ENCODE data around the gene CRIP2. TPM values are rescaled to one million over a fixed set of nuclear protein-coding genes. Genes with fewer than 3 reads are reported as not detected.

CRIP2 gene
- polyA plus RNA-seq, 1 donor from 2014 or later, result 214 TPM

DNA sequence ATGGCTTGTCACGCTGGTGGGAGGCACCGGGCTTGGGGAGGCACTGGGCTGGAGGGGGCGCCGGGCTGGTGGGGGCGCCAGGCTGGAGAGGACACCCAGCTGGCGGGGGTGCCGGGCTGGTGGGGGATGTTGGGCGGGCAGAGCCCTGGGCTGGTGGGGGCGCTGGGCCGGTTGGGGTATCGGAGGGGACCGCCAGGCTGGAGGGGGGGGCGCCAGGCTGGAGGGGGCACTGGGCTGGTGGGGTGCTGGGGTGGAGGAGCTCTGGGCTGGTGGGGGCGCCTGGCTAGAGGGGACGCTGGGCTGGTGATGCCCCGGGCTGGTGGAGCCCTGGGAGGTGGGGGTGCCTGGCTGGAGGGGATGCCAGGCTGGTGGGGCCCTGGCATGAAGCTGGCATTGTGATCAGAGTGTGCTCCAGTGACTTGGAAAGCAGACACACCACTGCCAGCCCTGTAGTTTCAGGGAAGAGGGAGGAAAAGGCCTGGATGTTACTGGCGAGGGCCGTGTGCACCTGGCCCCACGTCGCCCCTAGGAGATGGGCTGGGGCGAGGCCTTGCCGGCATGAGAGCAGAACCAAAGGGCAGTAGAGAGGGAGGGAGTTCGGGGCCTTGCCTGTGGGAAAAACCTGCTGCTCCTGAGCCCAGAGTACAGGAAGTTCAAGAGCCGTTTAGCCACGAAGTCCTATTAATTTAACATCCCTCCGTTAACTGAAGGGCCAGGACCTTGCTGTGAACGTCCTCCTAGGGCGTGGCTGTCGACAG, 29.5 kb downstream of the CRIP2 start:
- Histone ChIP-seq H3F3A (ENCODE audit: insufficient read depth, low read length, poor library complexity, severe bottlenecking) (no peaks in the 10 kb centered on the region), H3K4me2 (ENCODE audit: low read length) (no peak overlapping the region), H2AFZ (ENCODE audit: low read depth, low read length) (no peak overlapping the region), H4K20me1 (ENCODE audit: insufficient read depth) (no peaks in the 10 kb centered on the region), H3K9ac (ENCODE audit: low read length) (no peak overlapping the region), H3K4me3 (ENCODE audit: low read length) (no peak overlapping the region), H3K79me2 (replicated peaks; ENCODE audit: insufficient read depth, low read length) (no peaks in the 10 kb centered on the region), H3K9me3 (ENCODE audit: low read length) (no peaks in the 10 kb centered on the region), H3K27me3 (ENCODE audit: insufficient read depth, low read depth, low read length) (no peaks in the 10 kb centered on the region), H3K27ac (ENCODE audit: low read length) (no peak overlapping the region), H3K9me2 (ENCODE audit: insufficient read depth, low read length) (no peaks in the 10 kb centered on the region), H3K36me3 (ENCODE audit: insufficient read depth, low read length) (no peaks in the 10 kb centered on the region)
- TF ChIP-seq SMC3 (conservative IDR thresholded peaks at IDR 0.05; ENCODE audit: poor library complexity) (no peak), REST (IDR thresholded peaks at IDR 0.05; ENCODE audit: borderline replicate concordance) (no peak), TAF1 (IDR thresholded peaks at IDR 0.05; ENCODE audit: low read depth) (no peak), EZH2 (IDR thresholded peaks at IDR 0.05; ENCODE audit: borderline replicate concordance, insufficient read depth, low read length, poor library complexity, severe bottlenecking) (no peak), RAD21 (conservative IDR thresholded peaks at IDR 0.05) (no peak), POLR2AphosphoS5 (IDR thresholded peaks at IDR 0.05) (no peak), MXI1 (conservative IDR thresholded peaks at IDR 0.05; ENCODE audit: poor library complexity, severe bottlenecking) (no peak)

DNA sequence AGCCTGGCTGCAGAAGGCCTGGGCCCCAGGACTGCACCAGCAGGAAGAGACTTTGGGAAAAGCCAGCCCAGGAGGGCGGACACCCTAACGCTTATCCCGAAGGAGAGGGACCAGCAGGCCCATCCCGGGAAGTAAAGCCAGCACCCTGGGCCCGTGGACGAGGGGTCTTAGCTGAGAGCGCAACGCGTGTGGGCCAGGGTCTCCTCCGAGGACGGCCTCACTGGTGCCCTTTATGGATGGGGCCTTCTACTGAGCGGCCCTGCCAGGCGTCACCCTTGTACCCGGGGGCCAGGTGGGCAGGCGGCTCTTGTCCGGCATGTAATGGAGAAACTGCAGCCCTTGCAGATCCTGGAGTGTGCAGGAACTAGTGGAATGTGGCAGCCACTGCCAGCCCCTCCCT, 30.5 kb downstream of the CRIP2 start:
- H3K27ac ChIP-seq (ENCODE audit: low read length), result no peak overlapping the region
- H3K9me3 ChIP-seq (ENCODE audit: low read length), result no peaks in the 10 kb centered on the region
- H3K36me3 ChIP-seq (ENCODE audit: insufficient read depth, low read length), result no peaks in the 10 kb centered on the region
- H3K27me3 ChIP-seq (ENCODE audit: insufficient read depth, low read depth, low read length), result no peaks in the 10 kb centered on the region
- no peaks in the 10 kb centered on the region for H4K20me1 ChIP-seq (ENCODE audit: insufficient read depth)
- no peaks in the 10 kb centered on the region for H3K79me2 ChIP-seq (replicated peaks; ENCODE audit: insufficient read depth, low read length)
- no peak overlapping the region for H3K4me2 ChIP-seq (ENCODE audit: low read length)
- no peaks in the 10 kb centered on the region for H3K9me2 ChIP-seq (ENCODE audit: insufficient read depth, low read length)
- no peak overlapping the region for H2AFZ ChIP-seq (ENCODE audit: low read depth, low read length)
- H3K9ac ChIP-seq (ENCODE audit: low read length), result no peak overlapping the region
- no peak overlapping the region for H3K4me3 ChIP-seq (ENCODE audit: low read length)
- no peak for TF ChIP-seq EP300 (conservative IDR thresholded peaks at IDR 0.05; ENCODE audit: poor library complexity, severe bottlenecking)
- no peak for TF ChIP-seq SMC3 (conservative IDR thresholded peaks at IDR 0.05; ENCODE audit: poor library complexity)
- no peak for TF ChIP-seq EZH2 (IDR thresholded peaks at IDR 0.05; ENCODE audit: borderline replicate concordance, insufficient read depth, low read length, poor library complexity, severe bottlenecking)
- TF ChIP-seq MXI1 (conservative IDR thresholded peaks at IDR 0.05; ENCODE audit: poor library complexity, severe bottlenecking), result no peak
- TF ChIP-seq RAD21 (conservative IDR thresholded peaks at IDR 0.05), result no peak
- TF ChIP-seq POLR2AphosphoS5 (IDR thresholded peaks at IDR 0.05), result no peak
- TF ChIP-seq, protein P1, sequence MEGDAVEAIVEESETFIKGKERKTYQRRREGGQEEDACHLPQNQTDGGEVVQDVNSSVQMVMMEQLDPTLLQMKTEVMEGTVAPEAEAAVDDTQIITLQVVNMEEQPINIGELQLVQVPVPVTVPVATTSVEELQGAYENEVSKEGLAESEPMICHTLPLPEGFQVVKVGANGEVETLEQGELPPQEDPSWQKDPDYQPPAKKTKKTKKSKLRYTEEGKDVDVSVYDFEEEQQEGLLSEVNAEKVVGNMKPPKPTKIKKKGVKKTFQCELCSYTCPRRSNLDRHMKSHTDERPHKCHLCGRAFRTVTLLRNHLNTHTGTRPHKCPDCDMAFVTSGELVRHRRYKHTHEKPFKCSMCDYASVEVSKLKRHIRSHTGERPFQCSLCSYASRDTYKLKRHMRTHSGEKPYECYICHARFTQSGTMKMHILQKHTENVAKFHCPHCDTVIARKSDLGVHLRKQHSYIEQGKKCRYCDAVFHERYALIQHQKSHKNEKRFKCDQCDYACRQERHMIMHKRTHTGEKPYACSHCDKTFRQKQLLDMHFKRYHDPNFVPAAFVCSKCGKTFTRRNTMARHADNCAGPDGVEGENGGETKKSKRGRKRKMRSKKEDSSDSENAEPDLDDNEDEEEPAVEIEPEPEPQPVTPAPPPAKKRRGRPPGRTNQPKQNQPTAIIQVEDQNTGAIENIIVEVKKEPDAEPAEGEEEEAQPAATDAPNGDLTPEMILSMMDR (IDR thresholded peaks at IDR 0.05; ENCODE audit: poor library complexity, severe bottlenecking), result no peak
- TF ChIP-seq REST (IDR thresholded peaks at IDR 0.05; ENCODE audit: borderline replicate concordance), result no peak
- no peak for TF ChIP-seq TAF1 (IDR thresholded peaks at IDR 0.05; ENCODE audit: low read depth)
- H3F3A ChIP-seq (ENCODE audit: insufficient read depth, low read length, poor library complexity, severe bottlenecking), result no peaks in the 10 kb centered on the region

Measured in neural cell (in vitro differentiated cells).